Superior temporal gyrus (tissue), 1 donor: ENCODE data around the gene TRIM33.
"Not testable (repeated sequence)": the region's sequence is repeated elsewhere in the genome, so short reads cannot be mapped to it uniquely, and the experiment has no call there.

Experiments used
- DNase-seq: peaks from one replicate; pipeline ENCODE4 v3.0.0-alpha.2; 2016; ENCODE audit errors: extremely low spot score

Gene TRIM33

GRCh38 chr1:114510274-114511031 is 550 bp downstream of the TRIM33 start:
- no peak for DNase-seq

- no peak for DNase-seq
Observed at GRCh38 chr1:114509596-114510273, 1.3 kb downstream of the TRIM33 start.

GRCh38 chr1:114508386-114508898 is 2.6 kb downstream of the TRIM33 start:
- no peak for DNase-seq

GRCh38 chr1:114507513-114507912 is 3.5 kb downstream of the TRIM33 start:
- no peak for DNase-seq

GRCh38 chr1:114505148-114505561 is 5.8 kb downstream of the TRIM33 start:
- DNase-seq = no peak

- no peak for DNase-seq
Observed at GRCh38 chr1:114503916-114504422, 7.0 kb downstream of the TRIM33 start.

- no peak for DNase-seq
Observed at GRCh38 chr1:114502080-114502479, 8.9 kb downstream of the TRIM33 start.

- no peak for DNase-seq
Observed at GRCh38 chr1:114499478-114499877, 11.5 kb downstream of the TRIM33 start.

- DNase-seq = no peak
Observed at GRCh38 chr1:114496089-114496488, 14.9 kb downstream of the TRIM33 start.

- DNase-seq = no peak
Observed at GRCh38 chr1:114495486-114495885, 15.5 kb downstream of the TRIM33 start.

GRCh38 chr1:114492978-114493377 is 18.0 kb downstream of the TRIM33 start:
- DNase-seq = no peak

- no peak for DNase-seq
Observed at GRCh38 chr1:114490274-114490693, 20.7 kb downstream of the TRIM33 start.

GRCh38 chr1:114488739-114489138 is 22.3 kb downstream of the TRIM33 start:
- DNase-seq = no peak

- no peak for DNase-seq
Observed at GRCh38 chr1:114485286-114485685, 25.7 kb downstream of the TRIM33 start.

- no peak for DNase-seq
Observed at GRCh38 chr1:114482585-114482984, 28.4 kb downstream of the TRIM33 start.

GRCh38 chr1:114479636-114480035 is 31.4 kb downstream of the TRIM33 start:
- not testable (repeated sequence) for DNase-seq

GRCh38 chr1:114479134-114479533 is 31.9 kb downstream of the TRIM33 start:
- no peak for DNase-seq

GRCh38 chr1:114473796-114474195 is 37.2 kb downstream of the TRIM33 start:
- no peak for DNase-seq

- no peak for DNase-seq
Observed at GRCh38 chr1:114472408-114472807, 38.6 kb downstream of the TRIM33 start.

- DNase-seq = no peak
Observed at GRCh38 chr1:114470681-114471080, 40.3 kb downstream of the TRIM33 start.

GRCh38 chr1:114468710-114469468 is 42.1 kb downstream of the TRIM33 start:
- DNase-seq = no peak

- no peak for DNase-seq
Observed at GRCh38 chr1:114468047-114468446, 43.0 kb downstream of the TRIM33 start.
